ENCODE results near the gene MAGEF1.

MAGEF1 gene

GRCh38 chr3:184712248-184713039, 580 bp upstream of the MAGEF1 start:
- Histone ChIP-seq H4K20me1 (ENCODE audit: insufficient read depth, low read length) (no peaks in the 10 kb centered on the region), H3K9me2 (ENCODE audit: low read depth, low read length) (no peaks in the 10 kb centered on the region), H3K9ac (ENCODE audit: low read length) (peak overlapping the region; percentile 92), H3K36me3 (ENCODE audit: insufficient read depth, low read length) (peaks cover 28% of the 10 kb centered on the region), H2AFZ (ENCODE audit: low read length) (peak overlapping the region; percentile 59), H3K4me3 (ENCODE audit: low read depth, low read length, poor library complexity, severe bottlenecking) (peak overlapping the region; percentile 90), H3K9me3 (ENCODE audit: low read length) (no peaks in the 10 kb centered on the region), H3K79me2 (ENCODE audit: insufficient read depth, low read length) (no peaks in the 10 kb centered on the region; the same call in 1 of the 2 replicates), H3K4me1 (ENCODE audit: insufficient read depth, low read length, severe bottlenecking) (peaks cover 20% of the 10 kb centered on the region), H3K4me2 (ENCODE audit: low read length) (peak overlapping the region; percentile 87), H3F3A (ENCODE audit: insufficient read depth, low read length) (no peaks in the 10 kb centered on the region), H3K27me3 (ENCODE audit: insufficient read depth, low read length) (no peaks in the 10 kb centered on the region), H3K27ac (ENCODE audit: low read depth, low read length, poor library complexity, severe bottlenecking) (peak overlapping the region; percentile 3)
- TF ChIP-seq CTCF (IDR thresholded peaks at IDR 0.05; ENCODE audit: low read length) (no peak), EZH2 (IDR thresholded peaks at IDR 0.05; ENCODE audit: borderline replicate concordance, low read length) (no peak)

DNA sequence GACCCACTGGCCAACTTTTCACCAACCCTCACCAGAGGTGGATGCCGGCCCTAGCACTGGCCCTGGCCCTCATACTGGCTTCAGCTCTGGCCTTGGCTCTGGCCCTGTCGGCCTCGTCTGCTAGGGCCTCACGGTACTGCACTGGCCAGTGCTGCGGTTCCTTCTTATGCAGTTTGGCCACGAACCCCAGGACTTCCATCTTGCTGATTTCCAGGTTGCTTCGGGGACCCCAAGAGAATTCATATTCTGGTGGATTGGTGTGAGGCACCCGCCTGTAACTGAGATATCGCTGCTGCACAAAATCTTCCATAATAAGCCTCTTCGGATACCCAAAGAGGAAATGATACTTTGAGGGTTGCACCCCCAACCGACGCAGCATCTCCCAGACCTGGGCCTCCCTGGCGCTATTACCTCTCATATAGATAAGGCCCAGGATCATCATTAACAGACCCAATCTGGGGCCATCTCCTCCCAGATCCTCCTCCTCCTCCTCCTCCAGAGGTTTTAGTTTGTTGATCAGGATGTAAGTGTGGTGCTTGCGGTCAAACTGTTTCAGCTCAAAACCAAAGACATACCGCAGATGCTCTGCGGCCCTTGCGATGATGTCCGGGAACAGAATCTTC, 883 bp downstream of the MAGEF1 start:
- Histone ChIP-seq H2AFZ (ENCODE audit: low read length) (peak overlapping the region; percentile 9; the same call in 1 of the 2 replicates), H3K27me3 (ENCODE audit: insufficient read depth, low read length) (no peaks in the 10 kb centered on the region), H3K9ac (ENCODE audit: low read length) (peak overlapping the region; percentile 92)

DNA sequence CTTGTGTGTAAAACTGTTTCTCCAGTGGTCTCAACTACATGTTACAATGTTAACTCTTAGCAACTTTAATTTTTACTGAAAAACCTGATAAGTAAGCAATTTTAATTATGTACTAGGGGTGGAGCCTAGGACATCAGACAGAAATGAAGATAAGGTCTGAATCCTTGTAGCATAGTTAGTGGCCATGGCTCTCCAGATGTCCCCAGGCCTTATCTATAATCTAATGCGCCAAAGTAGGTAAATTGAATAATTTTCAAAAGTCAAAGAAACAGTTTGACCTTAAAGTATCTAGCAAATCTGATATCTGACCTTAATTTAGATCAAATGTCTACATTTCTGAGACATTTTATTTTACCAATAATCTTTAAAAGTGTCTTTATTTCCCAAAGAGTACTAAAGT, 8.2 kb downstream of the MAGEF1 start:
- Histone ChIP-seq H3F3A (ENCODE audit: insufficient read depth, low read length) (no peaks in the 10 kb centered on the region), H3K9me3 (ENCODE audit: low read length) (no peaks in the 10 kb centered on the region; the same call in 1 of the 2 replicates), H2AFZ (ENCODE audit: low read length) (no peak overlapping the region), H3K79me2 (ENCODE audit: insufficient read depth, low read length) (no peaks in the 10 kb centered on the region), H3K36me3 (ENCODE audit: insufficient read depth, low read length) (peaks cover 15% of the 10 kb centered on the region; the same call in 1 of the 2 replicates), H3K27me3 (ENCODE audit: insufficient read depth, low read length) (no peaks in the 10 kb centered on the region; the same call in 1 of the 2 replicates), H3K4me3 (ENCODE audit: low read depth, low read length, poor library complexity, severe bottlenecking) (no peak overlapping the region), H3K9me2 (ENCODE audit: low read depth, low read length) (no peaks in the 10 kb centered on the region), H3K4me1 (ENCODE audit: insufficient read depth, low read length, severe bottlenecking) (no peaks in the 10 kb centered on the region), H3K4me2 (ENCODE audit: low read length) (no peak overlapping the region), H3K27ac (ENCODE audit: low read depth, low read length, poor library complexity, severe bottlenecking) (no peak overlapping the region), H4K20me1 (ENCODE audit: insufficient read depth, low read length) (no peaks in the 10 kb centered on the region), H3K9ac (ENCODE audit: low read length) (no peak overlapping the region)
- TF ChIP-seq EZH2 (IDR thresholded peaks at IDR 0.05; ENCODE audit: borderline replicate concordance, low read length) (no peak), CTCF (IDR thresholded peaks at IDR 0.05; ENCODE audit: low read length) (no peak)

More for the DNA sequence above, 883 bp downstream of the MAGEF1 start:
- TF ChIP-seq CTCF (IDR thresholded peaks at IDR 0.05; ENCODE audit: low read length) (no peak), EZH2 (IDR thresholded peaks at IDR 0.05; ENCODE audit: borderline replicate concordance, low read length) (no peak)
- H3K4me1 ChIP-seq (ENCODE audit: insufficient read depth, low read length, severe bottlenecking) = peaks cover 20% of the 10 kb centered on the region
- no peaks in the 10 kb centered on the region for H3K9me3 ChIP-seq (ENCODE audit: low read length)
- peak overlapping the region; percentile 87 for H3K4me2 ChIP-seq (ENCODE audit: low read length)
- H3K79me2 ChIP-seq (ENCODE audit: insufficient read depth, low read length) = no peaks in the 10 kb centered on the region; the same call in 1 of the 2 replicates
- H3F3A ChIP-seq (ENCODE audit: insufficient read depth, low read length) = no peaks in the 10 kb centered on the region
- H3K36me3 ChIP-seq (ENCODE audit: insufficient read depth, low read length) = peaks cover 32% of the 10 kb centered on the region
- no peaks in the 10 kb centered on the region for H4K20me1 ChIP-seq (ENCODE audit: insufficient read depth, low read length)
- peak overlapping the region; percentile 90 for H3K4me3 ChIP-seq (ENCODE audit: low read depth, low read length, poor library complexity, severe bottlenecking)
- H3K9me2 ChIP-seq (ENCODE audit: low read depth, low read length) = no peaks in the 10 kb centered on the region
- peak overlapping the region; percentile 49 for H3K27ac ChIP-seq (ENCODE audit: low read depth, low read length, poor library complexity, severe bottlenecking)

All from OCI-LY1 (cell line).